Activated T-cell treated with anti-CD3 and anti-CD28 coated beads for 1 hour (primary cell): ENCODE measurements around the gene MPL.

Source experiments
- DNase-seq: peaks from one replicate; pipeline ENCODE4 v3.0.0-alpha.2; 2020; ENCODE audit warnings: low read depth

MPL gene

GRCh38 chr1:43337588-43337987, at the start of gene MPL:
Gene MPL (plus strand): TSS chr1:43337818. CDS start chr1:43337849, 31 bp downstream.
- DNase-seq, result no peak

DNA sequence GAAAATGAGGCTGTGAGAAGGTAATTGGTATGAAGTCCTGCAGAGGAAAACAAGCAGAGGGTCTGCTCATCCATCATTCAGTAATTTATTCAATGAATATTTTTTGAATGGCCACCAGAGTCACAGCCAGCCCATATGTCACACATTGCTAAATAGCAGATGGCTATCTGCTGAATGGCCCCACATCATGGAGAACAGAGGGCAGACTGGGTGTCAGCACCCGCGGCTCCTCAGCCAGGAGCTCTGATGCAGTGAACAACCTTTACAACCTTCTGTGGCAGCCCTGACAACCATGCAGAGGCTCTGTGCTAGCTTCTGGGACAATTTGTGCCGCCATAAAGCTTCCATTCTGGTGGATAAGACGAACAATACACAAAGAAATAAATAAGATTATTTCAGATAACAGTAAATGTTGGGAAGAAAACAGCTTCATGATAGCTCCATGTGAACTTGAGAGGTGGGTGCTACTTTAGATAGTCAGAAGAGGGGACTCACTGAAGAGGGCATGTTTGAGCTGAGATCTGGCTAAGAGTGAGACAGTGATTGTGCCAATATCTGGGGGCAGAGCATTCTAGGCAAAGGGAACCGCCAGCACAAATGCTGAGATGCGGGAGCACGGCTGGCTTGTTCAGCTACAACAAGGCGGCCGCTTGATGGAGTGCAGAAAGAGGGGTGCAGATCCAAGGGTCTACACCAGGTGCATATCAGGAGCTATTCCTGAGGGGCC, 49.4 kb upstream of the MPL start:
- no peak for DNase-seq

GRCh38 chr1:43288785-43289706, 48.6 kb upstream of the MPL start:
- no peak for DNase-seq

DNA sequence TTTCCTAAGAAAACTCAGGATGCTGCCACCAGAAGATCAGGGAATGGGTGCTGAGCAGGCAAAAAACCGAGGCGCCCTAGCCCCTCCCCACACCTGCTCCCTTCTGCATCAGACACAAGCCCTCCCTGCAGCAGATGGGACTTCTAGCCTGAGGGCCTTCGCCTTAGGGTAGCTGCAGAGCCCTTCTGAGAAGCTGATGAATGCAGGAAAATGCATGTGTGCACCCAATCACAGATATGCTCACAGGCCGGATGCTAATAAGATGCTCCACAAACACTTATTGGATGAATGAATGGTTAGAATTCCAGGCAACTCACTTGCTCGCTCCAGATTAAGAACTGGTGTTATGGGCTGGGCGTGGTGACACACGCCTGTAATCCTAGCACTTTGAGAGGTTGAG, 45.4 kb upstream of the MPL start:
- DNase-seq, result no peak

DNA sequence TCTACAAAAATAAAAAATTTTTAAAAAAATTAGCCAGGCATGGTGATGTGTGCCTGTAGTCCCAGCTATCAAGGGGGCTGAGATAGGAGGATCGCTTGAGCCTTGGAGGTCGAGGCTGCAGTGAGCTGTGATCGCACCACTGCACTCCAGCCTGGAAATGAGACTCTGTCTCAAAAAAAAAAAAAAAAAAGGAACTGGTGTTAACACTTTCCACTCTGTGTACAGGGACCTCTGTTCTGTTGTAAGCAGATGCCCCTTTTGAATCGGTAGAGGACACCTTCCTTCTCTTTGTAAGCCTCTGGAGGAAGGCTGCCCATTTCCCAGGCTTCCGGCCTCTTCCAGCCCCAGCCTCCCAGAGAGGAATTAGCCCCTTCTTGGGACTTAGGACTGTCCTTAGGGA, 44.9 kb upstream of the MPL start:
- DNase-seq, result no peak

DNA sequence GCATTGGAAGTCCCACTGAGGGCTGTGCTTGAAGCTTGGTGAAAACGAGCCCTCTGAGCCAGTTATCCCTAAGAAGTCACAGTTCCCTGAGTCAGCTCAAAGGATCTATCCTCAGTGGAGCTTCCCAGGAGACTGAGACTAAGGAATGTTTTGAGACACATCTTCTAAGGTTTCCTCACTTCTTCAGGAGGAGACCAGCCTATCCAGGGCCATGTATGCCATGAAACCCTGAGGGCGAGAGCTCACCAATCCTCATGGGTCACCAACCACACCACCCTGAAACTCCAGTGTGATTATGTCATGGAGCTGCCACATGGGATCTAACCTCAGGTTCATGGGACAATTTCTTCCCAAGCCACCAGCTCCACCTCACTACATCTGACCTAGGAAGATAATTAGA, 44.4 kb upstream of the MPL start:
- DNase-seq, result no peak

DNA sequence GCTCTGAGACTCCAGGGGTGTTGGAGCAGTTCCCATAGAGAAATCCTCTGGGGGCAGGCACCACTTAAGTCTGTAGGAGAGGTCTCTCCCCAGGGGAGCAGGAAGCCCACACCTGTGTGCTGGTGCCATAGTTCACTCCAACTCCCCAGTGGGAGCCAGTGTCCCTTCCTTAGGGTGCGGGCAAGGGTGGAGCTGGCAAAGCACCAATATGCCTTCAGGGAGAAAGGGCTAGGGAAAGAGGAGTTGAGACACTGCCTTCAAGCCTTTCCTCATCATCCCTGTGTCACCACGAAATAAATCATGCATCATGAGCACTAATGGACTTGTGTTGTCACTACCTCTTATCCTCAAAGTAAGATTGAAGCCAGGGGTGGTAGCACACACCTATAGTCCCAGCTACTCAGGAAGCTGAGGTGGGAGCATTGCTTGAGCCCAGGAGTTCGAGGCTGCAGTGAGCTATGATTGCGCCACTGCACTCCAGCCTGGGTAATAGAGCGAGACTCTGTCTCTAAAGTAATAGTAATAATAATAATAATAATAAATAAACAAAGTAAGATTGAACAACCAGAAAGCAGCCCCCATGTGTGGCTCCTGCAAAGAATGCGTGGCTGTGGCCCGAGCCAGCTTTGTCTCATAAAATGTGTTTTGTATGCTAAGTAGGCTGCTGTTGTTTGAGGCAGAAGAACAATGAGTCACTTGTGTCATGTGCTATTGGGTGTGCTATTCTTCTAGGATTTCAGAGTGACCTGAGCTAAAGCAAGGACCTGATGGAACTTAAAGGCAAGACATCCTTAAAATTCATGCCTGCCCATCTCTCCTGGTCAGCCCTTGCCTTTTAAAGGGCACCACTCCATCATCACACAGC, 43.5 kb upstream of the MPL start:
- DNase-seq, result no peak

DNA sequence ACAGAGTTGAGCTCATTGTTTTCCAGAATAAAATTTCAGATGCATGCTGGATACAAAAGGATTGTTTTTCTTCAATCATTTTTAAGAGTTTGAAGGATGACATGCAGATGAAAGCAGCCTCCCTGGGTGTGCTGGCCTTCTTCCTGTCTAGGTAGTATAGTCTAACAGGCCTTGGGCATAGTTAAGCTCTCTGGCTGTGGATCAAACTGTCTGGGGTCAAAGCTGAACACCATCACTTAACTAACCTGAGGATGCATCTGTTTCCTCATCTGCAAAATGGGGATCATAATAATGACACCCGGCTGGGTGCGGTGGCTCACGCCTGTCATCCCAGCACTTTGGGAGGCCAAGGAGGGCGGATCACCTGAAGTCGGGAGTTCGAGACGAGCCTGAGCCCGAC, 42.9 kb upstream of the MPL start:
- DNase-seq, result no peak

GRCh38 chr1:43296207-43296606, 41.4 kb upstream of the MPL start:
- no peak for DNase-seq

GRCh38 chr1:43298055-43298454, 39.6 kb upstream of the MPL start:
- DNase-seq, result no peak

- no peak for DNase-seq
Measured at GRCh38 chr1:43299101-43299500, 38.5 kb upstream of the MPL start.

DNA sequence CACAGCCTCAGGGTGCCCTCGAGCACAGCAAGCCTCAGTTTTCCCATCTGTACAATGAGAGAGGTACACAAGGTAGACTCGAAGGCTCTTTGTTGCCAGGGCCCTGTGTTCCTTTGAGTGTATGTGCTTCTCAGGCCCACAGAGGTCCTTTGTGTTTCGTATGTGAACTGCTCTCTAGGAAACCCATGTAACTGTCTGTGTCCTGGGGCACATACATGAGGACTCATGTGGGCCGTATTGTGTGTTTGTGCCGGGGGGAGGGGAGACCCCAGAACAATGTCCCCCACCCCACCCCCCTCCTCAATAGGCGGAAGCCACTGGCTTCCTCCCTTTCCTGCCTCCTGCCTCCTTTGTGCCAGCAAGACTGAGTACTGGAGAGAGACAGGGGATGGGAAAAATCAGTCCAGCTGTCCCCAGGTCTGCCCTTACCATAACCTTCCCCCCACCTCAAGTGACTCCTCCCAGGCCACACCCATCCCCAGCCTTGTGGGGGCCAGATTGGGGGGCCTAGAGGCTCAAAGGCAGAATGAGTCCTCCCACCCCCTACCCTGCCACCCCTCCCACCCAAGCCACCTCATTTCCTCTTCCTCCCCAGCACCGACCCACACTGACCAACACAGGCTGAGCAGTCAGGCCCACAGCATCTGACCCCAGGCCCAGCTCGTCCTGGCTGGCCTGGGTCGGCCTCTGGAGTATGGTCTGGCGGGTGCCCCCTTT, 37.1 kb upstream of the MPL start, which contains the start of gene TIE1:
Gene TIE1, plus strand, starts transcription at position 605 of the 717 bp plus-strand sequence. Its CDS starts 90 bp downstream, at position 695.
- no peak for DNase-seq

- no peak for DNase-seq
Measured at GRCh38 chr1:43302201-43302600, 35.4 kb upstream of the MPL start.

DNA sequence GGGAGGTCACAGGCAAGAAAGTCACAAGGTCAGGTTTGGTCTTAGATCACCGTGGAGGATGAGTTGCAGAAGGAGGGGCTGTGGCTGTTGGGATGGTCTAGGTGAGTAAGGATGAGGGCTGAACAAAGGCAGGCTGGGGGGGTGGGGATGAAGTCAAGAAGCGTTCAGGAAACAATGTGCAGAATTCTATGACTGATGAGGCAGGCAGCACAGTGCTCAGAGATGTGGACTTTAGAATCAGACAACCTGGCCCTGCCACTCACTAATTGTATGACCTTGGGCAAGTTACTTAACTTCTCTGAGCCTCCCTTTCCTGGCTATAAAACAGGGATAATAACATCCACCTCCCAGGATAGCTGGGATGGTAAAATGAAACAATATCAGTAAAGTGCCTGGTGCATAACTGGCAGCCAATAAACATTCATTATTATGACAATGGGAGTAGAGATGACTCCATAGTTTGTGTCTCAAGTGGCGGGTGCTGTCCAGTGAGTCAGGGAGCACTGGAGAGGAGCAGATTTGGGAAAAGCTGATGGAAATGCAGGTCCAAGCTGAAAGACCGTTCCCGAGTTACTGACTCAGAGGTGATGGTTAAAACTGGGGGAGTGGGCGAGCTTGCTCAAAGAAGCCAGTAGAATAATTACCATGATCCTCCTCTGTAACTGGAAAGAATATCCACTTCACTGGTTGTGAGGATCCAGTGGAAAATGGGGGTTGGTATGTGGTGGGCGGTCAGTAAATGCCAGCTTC, 34.7 kb upstream of the MPL start:
- DNase-seq, result no peak

GRCh38 chr1:43303471-43304313, 33.9 kb upstream of the MPL start:
- no peak for DNase-seq

- DNase-seq, result no peak
Measured at GRCh38 chr1:43304314-43304681, 33.3 kb upstream of the MPL start.

DNA sequence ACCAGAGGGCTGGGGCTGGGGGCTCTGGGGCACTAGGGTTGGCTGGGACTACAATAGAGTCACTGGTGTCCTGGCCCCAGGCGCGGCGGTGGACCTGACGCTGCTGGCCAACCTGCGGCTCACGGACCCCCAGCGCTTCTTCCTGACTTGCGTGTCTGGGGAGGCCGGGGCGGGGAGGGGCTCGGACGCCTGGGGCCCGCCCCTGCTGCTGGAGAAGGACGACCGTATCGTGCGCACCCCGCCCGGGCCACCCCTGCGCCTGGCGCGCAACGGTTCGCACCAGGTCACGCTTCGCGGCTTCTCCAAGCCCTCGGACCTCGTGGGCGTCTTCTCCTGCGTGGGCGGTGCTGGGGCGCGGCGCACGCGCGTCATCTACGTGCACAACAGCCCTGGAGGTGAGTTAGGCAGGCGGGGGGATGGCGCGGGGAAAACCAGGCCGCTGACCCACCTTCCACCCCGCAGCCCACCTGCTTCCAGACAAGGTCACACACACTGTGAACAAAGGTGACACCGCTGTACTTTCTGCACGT, 32.8 kb upstream of the MPL start:
- DNase-seq, result no peak

DNA sequence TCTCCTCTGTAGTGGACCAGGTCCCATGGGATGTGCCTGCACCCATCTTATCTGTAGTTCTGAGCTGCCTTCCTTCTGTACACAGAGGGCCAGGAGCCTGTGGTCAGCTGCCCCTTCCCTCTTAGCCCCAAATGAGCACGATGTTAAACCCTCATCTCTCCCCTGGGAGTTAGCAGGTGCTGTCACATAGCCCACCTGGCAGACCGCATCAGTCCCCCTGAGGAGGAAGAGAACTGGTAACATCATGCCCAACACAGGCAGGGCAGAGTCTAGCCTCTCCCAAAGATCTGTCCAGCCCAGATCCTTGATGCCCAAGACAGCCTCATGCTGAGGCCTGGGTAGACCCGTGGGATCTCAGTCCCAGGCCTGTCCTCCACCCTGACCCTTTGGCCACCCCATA, 32.2 kb upstream of the MPL start:
- DNase-seq, result no peak

- no peak for DNase-seq
Measured at GRCh38 chr1:43305926-43306687, 31.5 kb upstream of the MPL start.
